ENCODE measurements around the gene CD109.
"Not testable (repeated sequence)": the region's sequence is repeated elsewhere in the genome, so short reads cannot be mapped to it uniquely, and the experiment has no call there.

CD109 gene

DNA sequence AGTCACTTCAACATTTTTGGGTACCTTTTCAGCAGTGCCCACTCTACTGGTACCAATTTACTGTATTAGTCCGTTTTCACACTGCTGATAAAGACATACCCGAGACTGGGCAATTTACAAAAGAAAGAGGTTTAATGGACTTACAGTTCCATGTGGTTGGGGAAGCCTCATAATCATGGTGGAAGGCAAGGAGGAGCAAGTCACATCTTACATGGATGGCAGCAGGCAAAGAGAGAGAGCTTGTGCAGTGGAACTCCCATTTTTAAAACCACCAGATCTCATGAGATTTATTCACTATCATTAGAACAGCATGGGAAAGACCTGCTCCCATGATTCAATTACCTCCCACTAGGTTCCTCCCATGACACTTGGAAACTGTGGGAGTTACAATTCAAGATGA lies 12.4 kb upstream of the CD109 start:
- DNase-seq (ENCODE audit: low read depth in 1 of 2, low spot score in 1 of 2): not testable (repeated sequence)

DNA sequence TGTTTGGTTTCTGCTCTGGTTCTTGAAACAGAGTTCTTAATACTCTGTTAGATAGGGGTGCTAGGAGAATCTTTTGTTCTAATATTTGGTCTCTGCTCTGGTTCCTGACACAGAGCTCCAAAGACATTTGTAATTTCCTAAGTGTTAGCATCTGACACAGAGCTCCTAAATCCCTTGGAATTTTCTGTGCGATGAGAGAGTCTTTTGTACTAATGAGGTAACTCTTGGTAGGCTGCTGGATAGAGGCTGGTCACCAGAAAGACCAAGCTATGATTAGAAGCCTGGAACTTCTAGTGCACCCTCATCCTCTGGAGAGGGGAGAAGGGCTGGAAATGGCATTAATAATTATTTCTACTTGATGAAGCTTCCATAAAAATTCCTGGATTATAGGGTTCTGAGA lies 7.7 kb upstream of the CD109 start:
- DNase-seq (ENCODE audit: low read depth in 1 of 2, low spot score in 1 of 2): no peak

DNA sequence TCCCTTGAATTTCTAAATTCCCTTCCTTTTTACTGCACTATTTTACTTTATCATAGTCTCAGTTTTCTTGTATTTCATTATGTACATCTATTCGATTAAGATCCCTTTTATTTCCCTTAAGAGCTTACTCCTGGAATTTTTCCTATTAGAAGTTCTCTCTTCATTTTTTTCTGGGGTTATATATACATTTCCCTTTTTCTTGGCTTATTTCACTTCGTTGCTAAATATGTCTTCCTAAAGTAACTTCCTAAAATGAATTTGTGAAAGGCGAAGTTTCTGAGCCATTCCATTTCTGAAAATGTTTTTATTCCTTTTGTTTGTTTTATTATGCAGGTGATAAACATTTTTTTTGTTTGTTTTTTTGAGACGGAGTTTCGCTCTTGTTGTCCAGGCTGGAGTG lies 5.9 kb upstream of the CD109 start:
- DNase-seq (ENCODE audit: low read depth in 1 of 2, low spot score in 1 of 2): no peak

DNA sequence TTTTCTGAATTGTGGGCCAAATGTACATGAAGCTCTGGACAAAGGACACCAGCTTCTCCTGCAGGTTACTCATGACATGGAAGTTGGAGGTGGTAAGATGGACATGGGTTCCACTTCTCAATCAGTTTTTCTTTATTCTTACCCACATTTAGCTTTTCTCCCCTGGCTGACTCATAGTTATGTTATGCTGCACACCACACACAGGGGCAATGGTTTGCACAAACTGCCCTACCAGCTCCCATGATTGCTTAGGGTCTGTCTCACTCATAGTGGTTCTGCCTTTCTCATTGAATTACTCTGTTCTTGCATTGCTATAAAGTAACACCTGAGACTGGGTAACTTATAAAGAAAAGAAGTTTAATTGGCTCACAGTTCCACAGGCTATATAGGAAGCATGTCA lies 4.5 kb upstream of the CD109 start:
- DNase-seq (ENCODE audit: low read depth in 1 of 2, low spot score in 1 of 2): no peak

DNA sequence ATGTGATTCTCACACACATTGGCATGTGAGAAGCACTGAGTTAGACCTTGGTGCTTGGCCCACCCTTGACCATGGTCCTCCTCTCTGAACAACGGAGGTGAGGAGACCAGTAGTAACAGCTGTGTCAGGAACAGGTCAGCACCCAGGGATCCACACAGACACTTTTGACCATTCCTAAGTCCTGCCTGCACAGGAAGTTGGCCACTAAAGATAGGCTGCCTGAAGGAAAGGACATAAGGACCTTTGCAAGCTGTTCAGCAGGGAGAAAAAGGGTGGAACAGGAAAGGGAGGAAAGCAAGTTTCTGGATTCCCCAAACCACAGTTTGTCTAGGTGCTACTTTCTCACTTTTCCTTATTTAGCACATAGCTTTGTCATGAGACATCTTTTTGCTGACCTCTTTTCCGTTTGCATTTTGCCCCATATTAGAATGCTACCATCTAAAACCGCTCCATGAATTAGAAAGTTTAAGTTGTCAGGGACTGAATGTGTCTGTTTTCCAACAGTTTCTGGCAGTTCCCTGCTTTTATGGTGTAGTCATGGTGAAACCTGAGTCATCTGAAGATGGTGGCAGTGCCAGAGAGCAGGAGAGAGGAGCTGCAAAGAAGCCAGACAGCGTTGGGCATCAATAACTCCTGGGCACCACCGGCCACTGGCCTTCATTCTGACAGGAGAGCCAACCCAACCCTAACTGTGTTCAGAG lies 1.1 kb upstream of the CD109 start:
- no peak for DNase-seq (ENCODE audit: low read depth in 1 of 2, low spot score in 1 of 2)

DNA sequence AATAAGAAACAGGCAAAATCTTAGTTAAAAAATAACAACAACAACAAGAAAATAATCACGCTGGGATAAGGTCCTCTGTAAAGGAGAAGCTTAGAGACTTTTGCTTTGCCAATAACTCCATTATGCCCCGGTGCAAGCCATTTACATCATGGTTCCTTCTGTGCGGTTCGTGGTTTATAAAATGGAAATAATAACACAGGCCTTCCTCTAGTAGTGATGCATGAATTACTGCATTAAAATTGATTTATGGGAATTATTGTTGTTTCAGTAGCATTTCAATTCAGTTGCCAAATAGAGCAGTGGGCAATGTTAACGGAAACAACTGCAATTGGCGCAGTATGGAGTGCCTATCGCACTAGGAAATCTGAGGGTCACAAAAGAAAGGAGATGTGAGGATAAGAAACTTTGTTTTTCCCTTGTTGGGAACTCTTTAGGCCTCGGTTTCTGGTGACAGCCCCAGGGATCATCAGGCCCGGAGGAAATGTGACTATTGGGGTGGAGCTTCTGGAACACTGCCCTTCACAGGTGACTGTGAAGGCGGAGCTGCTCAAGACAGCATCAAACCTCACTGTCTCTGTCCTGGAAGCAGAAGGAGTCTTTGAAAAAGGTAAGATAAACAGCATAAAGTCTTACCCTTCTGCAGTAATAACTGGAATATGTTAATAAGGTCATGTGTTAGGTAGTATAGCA lies 1.1 kb downstream of the CD109 start:
- DNase-seq (ENCODE audit: low read depth in 1 of 2, low spot score in 1 of 2): no peak

DNA sequence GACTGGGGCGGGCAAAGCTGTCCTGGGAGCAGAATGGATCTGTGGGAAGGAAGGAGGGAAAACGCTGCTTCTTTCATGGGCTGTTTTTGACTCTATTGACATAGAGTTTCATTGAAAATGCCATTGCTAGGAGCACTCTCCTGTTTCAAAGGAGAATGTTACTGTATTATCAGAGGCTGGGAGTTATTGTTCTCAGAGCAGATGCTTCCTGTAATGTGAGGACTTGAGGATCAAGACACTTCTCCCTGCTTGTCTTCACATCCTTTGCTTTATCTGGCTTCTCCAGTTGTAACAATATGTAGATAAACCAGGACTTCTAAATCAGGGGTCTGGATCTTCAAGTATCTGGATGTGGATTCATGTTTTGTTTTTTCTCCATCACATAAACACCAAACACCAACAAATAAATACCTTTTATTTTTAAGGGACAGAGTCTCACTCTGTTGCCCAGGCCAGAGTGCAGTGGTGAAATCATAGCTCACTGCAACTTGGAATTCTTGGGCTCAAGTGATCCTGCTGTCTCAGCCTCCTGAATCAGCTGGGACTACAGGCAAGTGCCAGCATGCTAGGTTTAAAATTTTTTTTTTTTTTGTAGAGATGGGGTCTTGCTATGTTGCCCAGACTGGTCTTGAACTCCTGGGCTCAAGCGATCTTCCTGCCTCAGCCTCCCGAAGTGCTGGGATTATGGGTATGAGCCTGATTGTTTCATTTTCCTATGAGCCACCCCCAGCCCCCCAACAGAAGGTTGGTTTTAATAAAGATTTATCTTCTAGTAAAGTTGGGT lies 3.9 kb downstream of the CD109 start:
- no peak for DNase-seq (ENCODE audit: low read depth in 1 of 2, low spot score in 1 of 2)

DNA sequence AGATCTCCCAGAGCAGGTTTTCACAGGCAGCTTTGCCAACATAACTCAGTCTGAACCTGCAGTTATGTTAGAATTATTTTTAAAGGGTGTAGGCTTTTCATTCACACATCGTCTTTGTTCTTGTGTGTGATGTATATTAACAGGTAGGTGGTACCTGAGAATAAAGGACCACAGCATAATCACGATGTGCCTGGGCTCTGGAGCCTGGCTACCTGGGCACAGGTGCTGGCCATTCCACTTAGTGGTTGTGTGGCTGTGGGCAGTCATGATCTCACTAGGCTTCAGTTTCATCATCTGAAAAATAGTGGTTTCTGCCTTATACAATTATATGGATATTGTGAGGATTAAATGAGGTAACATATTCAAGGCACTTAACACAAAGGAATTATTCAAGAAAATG lies 6.4 kb downstream of the CD109 start:
- no peak for DNase-seq (ENCODE audit: low read depth in 1 of 2, low spot score in 1 of 2)

DNA sequence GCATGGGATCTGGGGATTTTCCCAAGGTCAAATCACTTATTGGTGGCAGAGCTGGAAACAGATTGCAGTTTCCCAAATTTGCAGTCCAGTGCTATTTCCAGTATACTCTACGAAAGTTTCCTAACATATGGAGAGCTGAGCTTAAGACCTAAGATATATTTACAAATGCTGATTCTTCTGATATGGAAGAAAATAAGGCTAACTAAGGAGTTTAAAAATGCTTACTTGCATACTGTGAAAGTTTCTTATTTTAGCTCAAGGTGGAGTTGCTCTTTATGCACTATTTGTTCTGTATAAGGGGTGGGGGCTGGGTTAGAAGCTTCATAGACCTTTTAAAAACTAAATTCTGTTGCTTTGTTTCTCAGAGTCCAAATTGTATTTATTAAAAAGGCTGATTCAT lies 7.5 kb downstream of the CD109 start:
- DNase-seq (ENCODE audit: low read depth in 1 of 2, low spot score in 1 of 2): no peak

DNA sequence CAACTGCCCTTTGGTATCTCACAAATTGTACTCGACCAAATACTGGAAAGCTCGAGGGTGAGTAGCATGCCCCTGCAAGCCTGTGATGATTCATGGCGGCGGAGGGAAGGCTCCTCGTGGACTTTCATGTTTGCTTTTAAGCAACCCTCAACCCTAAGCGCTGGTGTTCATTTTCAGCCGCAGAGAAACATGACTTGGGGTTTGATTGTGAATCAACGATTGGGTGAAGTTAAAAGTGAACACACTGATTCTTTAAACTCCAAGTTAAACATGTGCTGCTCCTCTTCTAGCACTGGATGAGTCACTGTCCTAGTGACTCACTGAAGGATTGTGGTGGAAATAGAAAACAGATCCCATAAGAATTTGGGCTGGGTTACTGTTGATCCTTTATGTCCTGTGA lies 8.3 kb downstream of the CD109 start:
- DNase-seq (ENCODE audit: low read depth in 1 of 2, low spot score in 1 of 2): no peak

DNA sequence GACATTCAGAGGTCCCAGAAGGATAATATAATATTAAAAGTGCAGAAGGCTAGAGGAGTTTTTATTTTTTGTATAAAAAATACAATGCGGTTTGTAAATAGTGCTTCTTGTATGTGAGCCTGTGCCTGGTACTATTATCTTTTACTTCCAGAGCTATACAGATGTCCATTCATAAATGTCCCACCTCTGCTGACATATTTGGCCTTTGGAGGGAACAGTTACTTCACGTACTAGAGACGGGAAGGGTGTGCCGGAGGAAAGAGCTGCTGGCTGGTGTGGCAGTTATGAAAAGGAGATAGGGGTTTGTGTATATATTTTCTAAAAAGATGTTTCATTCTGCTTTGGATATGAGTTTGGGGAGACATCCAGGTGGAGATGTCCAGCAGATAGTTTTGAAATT lies 8.8 kb downstream of the CD109 start:
- DNase-seq (ENCODE audit: low read depth in 1 of 2, low spot score in 1 of 2): no peak

DNA sequence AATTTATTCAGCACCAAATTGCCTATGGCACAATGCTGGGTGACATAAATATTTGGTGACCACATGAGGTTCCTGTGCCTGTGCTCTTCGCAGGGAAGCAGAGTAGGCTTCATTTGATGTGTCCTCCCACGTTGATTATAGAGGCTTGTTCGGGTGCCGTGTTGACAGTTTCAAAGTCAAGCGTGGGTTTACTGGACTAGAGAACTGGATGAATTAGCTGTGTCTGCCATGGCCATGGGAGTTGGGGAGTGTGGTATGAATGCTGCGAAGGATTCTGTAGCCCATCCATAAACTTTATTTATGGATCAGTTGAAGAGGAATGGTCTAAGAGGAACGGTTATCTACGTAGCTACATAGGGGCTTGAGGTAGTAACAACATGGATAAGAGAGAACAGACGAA lies 11.0 kb downstream of the CD109 start:
- no peak for DNase-seq (ENCODE audit: low read depth in 1 of 2, low spot score in 1 of 2)

DNA sequence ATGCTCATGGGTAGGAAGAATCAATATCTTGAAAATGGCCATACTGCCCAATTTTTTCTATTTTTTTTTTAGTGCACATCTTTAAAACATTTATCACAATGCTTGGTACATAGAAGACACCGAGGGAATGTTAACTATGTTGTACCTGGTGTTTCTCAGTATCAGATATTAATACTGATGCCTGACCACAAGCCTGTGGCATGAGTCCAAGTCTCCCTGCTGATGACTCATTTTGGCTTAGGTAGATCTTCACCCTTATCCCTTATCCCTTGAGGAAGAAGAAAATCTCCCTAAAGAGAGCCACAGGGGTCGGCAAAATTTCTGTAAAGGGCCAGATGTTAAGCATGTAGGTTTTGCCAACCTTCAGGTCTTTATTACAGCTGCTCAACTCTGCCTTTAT lies 14.5 kb downstream of the CD109 start:
- no peak for DNase-seq (ENCODE audit: low read depth in 1 of 2, low spot score in 1 of 2)

DNA sequence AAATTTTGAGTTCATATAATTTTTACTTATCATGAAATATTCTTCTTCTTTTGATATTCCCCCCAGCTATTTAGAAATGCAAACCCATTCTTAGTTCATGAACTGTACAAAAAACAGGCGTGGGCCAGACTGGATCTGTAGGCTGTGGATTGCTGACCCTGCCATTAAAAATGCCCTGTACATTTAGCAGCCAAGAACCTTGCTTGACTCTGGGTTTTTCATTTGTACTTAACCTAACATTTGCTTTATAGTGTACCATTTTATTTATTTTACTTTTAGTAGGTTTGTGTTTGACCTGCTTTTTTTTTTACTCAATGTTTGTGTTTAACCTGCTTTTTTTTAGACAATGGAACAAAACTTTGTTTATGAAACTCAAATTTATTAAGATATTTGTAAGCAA lies 14.9 kb downstream of the CD109 start:
- DNase-seq (ENCODE audit: low read depth in 1 of 2, low spot score in 1 of 2): no peak

DNA sequence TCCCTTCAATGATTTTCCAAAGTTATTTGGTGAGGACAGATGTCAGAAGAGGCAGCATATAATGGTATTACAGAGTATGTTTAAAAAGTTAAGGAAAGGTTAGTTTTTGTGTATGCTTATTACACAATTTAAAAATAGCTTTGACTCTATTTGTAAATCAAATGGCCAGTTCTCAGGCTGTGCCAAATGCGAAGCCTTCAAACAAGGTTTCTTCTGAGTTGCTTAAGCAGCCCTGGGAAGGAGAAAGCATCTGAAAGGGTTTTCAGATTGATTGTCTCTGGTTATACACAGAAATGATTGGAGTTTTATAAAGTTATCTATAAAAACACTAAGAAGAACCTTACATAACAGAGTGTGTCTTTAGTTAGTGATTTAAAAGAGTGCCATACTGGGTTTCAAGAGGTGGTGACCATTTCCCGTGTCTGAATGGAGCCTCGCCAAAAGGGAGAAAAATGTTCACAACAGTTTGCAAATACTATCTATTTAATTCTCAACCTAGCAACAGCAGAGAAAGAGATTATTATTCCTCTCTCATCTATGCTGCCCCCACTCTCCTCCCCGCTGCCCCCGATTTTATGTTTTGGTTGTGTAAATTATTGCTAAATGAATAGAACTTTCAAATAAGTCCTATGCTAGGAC lies 16.7 kb downstream of the CD109 start:
- no peak for DNase-seq (ENCODE audit: low read depth in 1 of 2, low spot score in 1 of 2)

DNA sequence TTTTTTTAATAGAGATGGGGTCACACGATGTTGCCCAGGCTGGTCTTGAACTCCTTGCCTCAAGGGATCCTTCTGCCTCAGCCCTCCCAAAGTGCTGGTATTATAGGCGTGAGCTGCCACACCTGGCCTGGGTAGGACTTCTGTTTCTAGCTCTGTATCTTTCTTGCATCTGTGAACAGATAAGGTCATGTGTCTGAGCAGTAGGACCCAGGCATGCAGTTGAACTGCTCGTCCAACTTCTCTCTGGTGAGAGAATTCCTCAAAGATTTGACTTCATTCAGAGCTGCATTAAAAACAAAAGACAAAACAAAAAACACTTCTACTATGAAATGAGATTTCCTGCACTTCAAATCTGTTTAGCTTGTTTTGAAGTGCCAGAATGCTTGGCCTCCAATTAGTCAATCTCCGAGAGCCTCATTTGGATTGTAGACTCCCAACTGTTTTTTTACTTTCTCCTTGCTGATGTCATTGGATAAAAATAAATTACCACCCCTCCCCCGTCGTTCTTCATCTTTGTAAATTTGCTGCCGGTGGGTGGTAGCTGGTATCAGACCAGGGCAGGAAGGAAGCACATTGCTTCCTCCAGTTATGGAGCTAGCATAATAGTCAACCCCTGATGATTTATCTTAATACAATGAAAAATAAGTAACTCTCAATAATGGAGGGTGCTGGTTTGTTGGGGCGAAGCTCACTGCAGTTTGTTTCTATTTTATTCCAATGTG lies 17.6 kb downstream of the CD109 start:
- no peak for DNase-seq (ENCODE audit: low read depth in 1 of 2, low spot score in 1 of 2)

DNA sequence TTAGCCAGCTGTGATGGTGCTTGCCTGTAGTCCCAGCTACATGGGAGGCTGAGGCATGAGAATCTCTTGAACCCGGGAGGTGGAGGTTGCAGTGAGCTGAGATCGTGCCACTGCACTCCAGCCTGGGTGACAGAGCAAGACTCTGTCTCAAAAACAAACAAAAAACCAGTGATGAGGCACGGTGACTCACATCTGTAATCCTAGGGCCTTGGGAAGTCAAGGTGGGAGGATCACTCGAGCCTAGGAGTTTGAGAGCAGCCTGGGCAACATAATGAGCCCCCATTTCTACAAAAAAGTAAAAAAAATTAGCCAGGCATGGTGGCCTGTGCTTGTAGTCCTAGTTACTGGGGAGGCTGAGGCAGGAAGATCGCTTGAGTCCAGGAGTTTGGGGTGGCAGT lies 19.1 kb downstream of the CD109 start:
- not testable (repeated sequence) for DNase-seq (ENCODE audit: low read depth in 1 of 2, low spot score in 1 of 2)

DNA sequence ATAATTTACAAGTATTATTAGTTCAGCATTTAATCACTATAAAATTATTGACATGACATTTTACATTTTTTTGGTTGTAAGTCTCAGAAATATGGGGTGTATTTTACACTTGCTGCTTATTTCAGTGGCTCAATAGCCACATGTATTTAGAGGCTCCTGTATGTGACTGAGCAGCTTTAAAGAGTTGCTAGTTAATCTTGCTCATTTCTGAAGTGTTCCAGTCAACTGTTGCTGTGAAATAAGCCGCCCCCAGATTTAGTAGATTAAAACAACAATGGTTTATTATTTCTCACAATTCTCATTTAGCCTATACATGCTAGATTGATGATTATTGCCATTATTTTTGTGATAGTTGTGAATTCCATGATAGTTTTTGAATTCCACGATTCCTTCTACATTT lies 23.0 kb downstream of the CD109 start:
- no peak for DNase-seq (ENCODE audit: low read depth in 1 of 2, low spot score in 1 of 2)

DNA sequence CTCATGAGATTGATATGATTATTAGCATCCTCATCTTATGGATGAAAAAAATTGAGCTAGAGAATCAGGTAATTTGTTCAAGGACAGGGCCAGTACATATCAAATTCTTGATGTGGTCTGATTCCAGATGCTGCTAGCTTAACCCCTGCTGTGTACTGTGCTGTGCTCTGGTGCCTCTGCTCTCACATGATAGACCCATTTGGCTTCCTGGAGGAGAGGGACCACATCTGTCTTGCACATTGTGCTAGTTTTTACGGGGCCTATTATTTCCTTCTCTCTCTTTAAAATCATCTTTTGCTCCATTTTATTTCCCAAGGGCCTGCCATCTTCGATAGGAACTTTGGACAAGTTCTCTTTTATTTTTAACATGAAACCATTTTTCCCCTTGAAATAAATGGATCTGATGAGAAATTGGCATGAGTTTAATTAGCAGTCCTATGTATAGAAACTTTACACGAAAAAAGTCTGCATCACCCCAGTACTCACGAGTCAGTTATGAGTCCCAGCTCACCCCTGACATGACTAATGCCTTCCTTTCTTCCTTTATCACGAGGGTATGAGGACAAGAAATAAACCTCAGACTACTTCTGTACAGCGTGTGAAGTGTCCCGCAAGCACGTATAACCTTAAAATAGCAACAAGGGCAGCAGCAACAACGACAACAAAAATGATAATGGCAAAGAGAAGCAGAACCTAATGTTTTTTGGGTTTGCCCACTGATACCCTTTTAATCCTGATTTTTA lies 26.5 kb downstream of the CD109 start:
- no peak for DNase-seq (ENCODE audit: low read depth in 1 of 2, low spot score in 1 of 2)

DNA sequence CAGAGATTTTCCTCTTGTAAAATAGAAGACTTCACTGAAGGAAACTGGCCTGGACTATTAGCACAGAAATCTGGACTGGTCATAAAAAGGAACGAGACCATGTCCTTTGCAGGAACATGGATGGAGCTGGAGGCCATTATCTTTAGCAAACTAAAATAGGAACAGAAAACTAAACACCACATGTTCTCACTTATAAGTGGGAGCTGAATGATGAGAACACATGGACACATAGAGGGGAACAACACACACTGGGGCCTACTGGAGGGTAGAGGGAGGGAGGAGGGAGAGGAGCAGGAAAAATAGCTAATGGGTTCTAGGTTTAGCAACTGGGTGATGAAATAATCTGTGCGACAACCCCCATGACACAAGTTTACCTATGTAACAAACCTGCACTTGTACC lies 27.5 kb downstream of the CD109 start:
- not testable (repeated sequence) for DNase-seq (ENCODE audit: low read depth in 1 of 2, low spot score in 1 of 2)

DNA sequence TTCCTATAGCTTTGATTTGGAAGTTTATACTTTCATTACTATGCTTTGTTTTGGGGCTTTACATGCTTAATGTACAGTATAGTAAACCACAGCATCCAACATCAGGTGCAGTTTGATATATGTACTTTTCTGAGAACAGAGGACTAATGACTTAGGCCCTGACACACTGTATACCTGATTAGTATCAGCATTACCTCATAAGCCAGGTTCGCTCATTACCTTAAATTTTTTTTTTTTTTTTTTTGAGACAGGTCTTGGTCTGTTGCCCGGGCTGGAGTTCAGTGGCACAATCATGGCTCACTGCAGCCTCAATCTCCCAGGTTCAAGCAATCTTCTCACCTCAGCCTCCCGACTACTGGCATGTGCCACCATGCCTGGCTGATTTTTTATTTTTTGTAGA lies 28.4 kb downstream of the CD109 start:
- DNase-seq (ENCODE audit: low read depth in 1 of 2, low spot score in 1 of 2): no peak

Data from activated T-helper 1 cell treated with anti-CD3 and anti-CD28 coated beads, Interleukin-2, amount 50 U/mL, for 16 hours (primary cell).